ENCODE data around the gene CFAP97D2.
"Not testable (repeated sequence)": the region's sequence is repeated elsewhere in the genome, so short reads cannot be mapped to it uniquely, and the experiment has no call there.

CFAP97D2 gene

GRCh38 chr13:114147803-114148520, 31.1 kb upstream of the CFAP97D2 start:
- POLR2A ChIA-PET = no interaction called here
- no peak for DNase-seq (ENCODE audit: extremely low spot score)
- TF ChIP-seq CTCF (IDR thresholded peaks at IDR 0.05; ENCODE audit: control extremely low read depth, extremely low read depth, low read depth, missing control alignments) = no peak
- CTCF ChIA-PET = interaction anchor here (0.7 to 1.5 kb wide), 3 partner anchors 9 to 21 kb away, joined by 3 to 5 read pairs (median 3); no protein-coding TSS in a partner anchor

DNA sequence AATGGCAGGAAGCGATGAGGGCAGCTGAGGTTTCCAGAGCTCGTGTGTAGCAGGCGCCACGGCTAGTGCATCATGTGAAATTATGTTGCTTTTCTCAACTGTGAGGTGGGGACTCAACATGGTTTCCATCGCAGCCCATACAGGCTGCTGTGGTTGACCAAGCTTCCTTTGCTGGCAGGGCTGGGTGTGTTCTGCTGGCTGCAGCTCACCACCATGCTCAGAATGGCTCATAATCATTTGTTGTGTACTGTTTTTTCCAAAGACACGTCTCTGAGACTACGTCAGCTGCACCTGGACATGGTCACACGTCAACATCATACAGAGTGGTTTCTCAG, 30.6 kb upstream of the CFAP97D2 start:
- no peak for TF ChIP-seq CTCF (IDR thresholded peaks at IDR 0.05; ENCODE audit: control extremely low read depth, extremely low read depth, low read depth, missing control alignments)
- CTCF ChIA-PET = interaction anchor here (0.7 to 1.5 kb wide), 3 partner anchors 9 to 21 kb away, joined by 3 to 5 read pairs (median 3); no protein-coding TSS in a partner anchor
- DNase-seq (ENCODE audit: extremely low spot score) = peak; percentile 70
- POLR2A ChIA-PET = no interaction called here

DNA sequence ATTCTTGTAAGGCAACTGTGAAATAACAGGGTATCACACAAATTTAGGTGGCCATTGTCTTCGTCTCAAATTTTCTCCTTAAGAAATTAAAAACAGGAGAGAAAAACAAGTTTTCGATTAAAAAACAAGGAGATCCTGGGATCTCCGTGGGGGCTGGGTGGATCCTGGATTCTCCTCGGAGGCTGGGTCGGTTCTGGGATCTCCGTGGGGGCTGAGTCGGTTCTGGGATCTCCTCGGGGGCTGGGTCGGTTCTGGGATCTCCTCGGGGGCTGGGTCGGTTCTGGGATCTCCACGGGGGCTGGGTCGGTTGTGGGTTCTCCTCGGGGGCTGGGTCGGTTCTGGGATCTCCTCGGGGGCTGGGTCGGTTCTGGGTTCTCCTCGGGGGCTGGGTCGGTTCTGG, 30.2 kb upstream of the CFAP97D2 start:
- POLR2A ChIA-PET; DNase-seq (ENCODE audit: extremely low spot score): not testable (repeated sequence)
- CTCF ChIA-PET = interaction anchor here (1.5 kb wide), 1 partner anchor 9 kb away, joined by 5 read pairs; no protein-coding TSS in a partner anchor

GRCh38 chr13:114149774-114150740, 29.0 kb upstream of the CFAP97D2 start:
- CTCF ChIA-PET = no interaction called here
- POLR2A ChIA-PET = no interaction called here
- no peak for TF ChIP-seq CTCF (IDR thresholded peaks at IDR 0.05; ENCODE audit: control extremely low read depth, extremely low read depth, low read depth, missing control alignments)
- DNase-seq (ENCODE audit: extremely low spot score) = no peak

- ChIA-PET CTCF (no interaction called here), POLR2A (no interaction called here)
- TF ChIP-seq CTCF (IDR thresholded peaks at IDR 0.05; ENCODE audit: control extremely low read depth, extremely low read depth, low read depth, missing control alignments) = no peak
- DNase-seq (ENCODE audit: extremely low spot score) = no peak
Measured at GRCh38 chr13:114151031-114151430, 28.0 kb upstream of the CFAP97D2 start.

DNA sequence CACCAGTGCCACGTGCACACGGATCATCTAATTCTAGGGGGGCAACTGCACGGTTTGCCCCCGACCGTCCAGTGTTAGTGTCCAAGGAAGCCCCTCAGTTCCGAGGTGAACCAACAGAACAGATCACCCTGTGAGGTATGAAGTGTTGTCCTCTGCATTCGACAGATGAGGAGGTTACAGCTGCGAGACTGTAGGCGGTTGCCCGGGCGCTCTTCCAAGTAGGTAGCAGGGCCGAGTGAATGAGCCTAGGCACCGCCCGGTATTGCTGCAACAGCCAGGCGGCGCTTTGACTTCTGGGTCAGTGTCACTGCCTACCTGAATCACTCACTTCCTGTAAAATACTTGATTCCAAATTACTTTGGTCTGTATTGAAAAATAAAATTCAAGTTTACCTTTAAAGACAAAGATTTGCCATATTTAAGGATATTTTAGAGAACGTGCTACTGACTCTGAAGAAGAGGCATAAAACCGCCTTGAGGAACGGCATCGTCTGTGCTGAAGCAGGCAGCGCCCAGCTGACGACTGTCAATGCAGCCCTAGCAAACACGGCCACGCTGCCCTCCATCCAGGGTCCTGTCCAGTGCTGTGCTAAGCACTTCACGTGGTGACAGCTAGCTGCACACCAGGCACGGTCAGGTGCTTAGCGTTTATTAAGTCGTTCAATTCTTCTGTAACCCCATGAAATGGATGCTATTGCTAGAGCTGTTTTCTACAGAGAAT, 27.3 kb upstream of the CFAP97D2 start:
- CTCF ChIA-PET = interaction anchor here (1.2 kb wide), 1 partner anchor 12 kb away, joined by 3 read pairs; no protein-coding TSS in a partner anchor
- POLR2A ChIA-PET = no interaction called here
- TF ChIP-seq CTCF (IDR thresholded peaks at IDR 0.05; ENCODE audit: control extremely low read depth, extremely low read depth, low read depth, missing control alignments) = no peak
- DNase-seq (ENCODE audit: extremely low spot score) = no peak
